OCI-LY1 (cell line): Measurements from ENCODE around the gene CNTNAP2.
A peak's percentile ranks its signal among the peaks of the same experiment; 100 is the strongest.

Experiments used
- H2AFZ ChIP-seq: fragments of 200-600 bp; sonication (generic), shearing (Covaris generic); 2 replicates; pipeline ENCODE4 v1.6.0; 2014; ENCODE audit warnings: antibody characterized with exemption, mild to moderate bottlenecking, low read length
- H3F3A ChIP-seq: fragments of 200-600 bp; sonication (generic), shearing (Covaris generic); 2 replicates; pipeline ENCODE4 v1.6.0; 2014; ENCODE audit warnings: mild to moderate bottlenecking, antibody characterized with exemption, low read length, moderate library complexity; ENCODE audit not compliant: insufficient read depth
- H3K27ac ChIP-seq: fragments of 200-600 bp; sonication (generic); 2 replicates; pipeline ENCODE4 v1.5.1; 2014; ENCODE audit warnings: low read length, mixed run types, mild to moderate bottlenecking, low read depth; ENCODE audit not compliant: poor library complexity, severe bottlenecking
- H3K27me3 ChIP-seq: fragments of 200-600 bp; sonication (generic); 2 replicates; pipeline ENCODE4 v1.6.0; 2014; ENCODE audit warnings: antibody characterized with exemption, mild to moderate bottlenecking, low read length, moderate library complexity; ENCODE audit not compliant: insufficient read depth
- H3K36me3 ChIP-seq: fragments of 200-600 bp; sonication (generic); 2 replicates; pipeline ENCODE4 v1.6.1; 2014; ENCODE audit warnings: mild to moderate bottlenecking, antibody characterized with exemption, low read length, moderate library complexity, mixed read lengths; ENCODE audit not compliant: insufficient read depth
- H3K4me1 ChIP-seq: fragments of 200-600 bp; sonication (generic); 2 replicates; pipeline ENCODE4 v1.5.1; 2014; ENCODE audit warnings: mild to moderate bottlenecking, low read length, moderate library complexity; ENCODE audit not compliant: insufficient read depth, severe bottlenecking
- H3K4me2 ChIP-seq: fragments of 200-600 bp; sonication (generic), shearing (Covaris generic); 2 replicates; pipeline ENCODE4 v1.6.1; 2014; ENCODE audit warnings: low read length
- H3K4me3 ChIP-seq: fragments of 200-600 bp; sonication (generic); 2 replicates; pipeline ENCODE4 v1.5.1; 2014; ENCODE audit warnings: low read length, low read depth, mild to moderate bottlenecking, mixed read lengths; ENCODE audit not compliant: poor library complexity, severe bottlenecking
- H3K79me2 ChIP-seq: fragments of 200-600 bp; shearing (Covaris generic); 2 replicates; pipeline ENCODE4 v1.6.1; 2016; ENCODE audit warnings: mixed run types, low read length, mixed read lengths; ENCODE audit not compliant: insufficient read depth
- H3K9ac ChIP-seq: fragments of 200-600 bp; sonication (generic), shearing (Covaris generic); 2 replicates; pipeline ENCODE4 v1.6.1; 2014; ENCODE audit warnings: mild to moderate bottlenecking, low read length, mixed read lengths
- H3K9me2 ChIP-seq: fragments of 200-600 bp; sonication (generic), shearing (Covaris generic); 2 replicates; pipeline ENCODE4 v1.6.1; 2014; ENCODE audit warnings: low read depth, mild to moderate bottlenecking, low read length, mixed read lengths
- H3K9me3 ChIP-seq: fragments of 200-600 bp; shearing (Covaris generic); 2 replicates; pipeline ENCODE4 v1.6.1; 2014; ENCODE audit warnings: low read length, mixed read lengths
- H4K20me1 ChIP-seq: fragments of 200-600 bp; sonication (generic), shearing (Covaris generic); 2 replicates; pipeline ENCODE4 v1.6.0; 2016; ENCODE audit warnings: mild to moderate bottlenecking, low read length; ENCODE audit not compliant: insufficient read depth
- CTCF ChIP-seq: fragments of 200-600 bp; sonication (generic), shearing (Covaris generic); IDR thresholded peaks from 2 replicates; pipeline ENCODE4 v1.5.1; 2017; ENCODE audit warnings: mild to moderate bottlenecking, antibody characterized with exemption, low read length, moderate library complexity, mixed read lengths
- EZH2 ChIP-seq: fragments of 200-600 bp; sonication (generic), shearing (Covaris generic); IDR thresholded peaks from 2 replicates; pipeline ENCODE4 v1.8.0; 2017; ENCODE audit warnings: borderline replicate concordance, mixed run types, mild to moderate bottlenecking, antibody characterized with exemption, low read length, moderate library complexity, mixed read lengths

The CNTNAP2 gene

GRCh38 chr7:146878901-146879300 is 762.3 kb downstream of the CNTNAP2 start:
- 0 out of 2 replicates have a peak overlapping the region, but pooled peaks have one; percentile 5 for H2AFZ ChIP-seq
- no peak overlapping the region for H3K4me2 ChIP-seq
- no peaks in the 10 kb centered on the region for H3K36me3 ChIP-seq
- no peaks in the 10 kb centered on the region for H3F3A ChIP-seq
- peaks cover 23% of the 10 kb centered on the region for H3K9me3 ChIP-seq
- peaks cover 11% of the 10 kb centered on the region for H3K4me1 ChIP-seq
- no peak overlapping the region for H3K4me3 ChIP-seq
- no peaks in the 10 kb centered on the region for H3K27me3 ChIP-seq
- no peak overlapping the region for H3K9ac ChIP-seq
- no peaks in the 10 kb centered on the region for H3K9me2 ChIP-seq
- H3K79me2 ChIP-seq, result no peaks in the 10 kb centered on the region
- H3K27ac ChIP-seq, result no peak overlapping the region
- no peak for TF ChIP-seq EZH2
- TF ChIP-seq CTCF, result no peak
- H4K20me1 ChIP-seq, result no peaks in the 10 kb centered on the region

DNA sequence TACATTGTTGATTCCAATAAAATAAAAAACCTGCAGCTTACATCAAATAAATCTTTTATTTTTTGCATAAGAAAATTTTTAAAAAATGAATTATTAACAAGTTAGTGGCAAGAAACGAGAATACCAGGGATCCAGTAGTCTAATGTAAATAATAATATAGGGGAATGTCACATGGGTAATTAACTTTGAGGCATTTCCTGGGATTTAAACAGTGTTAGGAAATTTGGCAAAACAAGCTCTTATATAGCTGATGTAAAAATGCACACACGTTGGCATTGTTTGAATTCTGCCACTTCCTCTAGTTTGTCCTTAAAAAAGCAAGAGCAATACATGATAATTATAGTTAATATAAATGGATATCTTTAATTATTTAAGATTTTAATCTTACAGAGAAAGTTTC is 768.6 kb downstream of the CNTNAP2 start:
- Histone ChIP-seq H3K4me1 (peaks cover 10% of the 10 kb centered on the region), H4K20me1 (no peaks in the 10 kb centered on the region), H3K9ac (no peak overlapping the region), H3K9me2 (no peaks in the 10 kb centered on the region), H3K27me3 (no peaks in the 10 kb centered on the region), H3K4me3 (no peak overlapping the region), H3K9me3 (peaks cover 19% of the 10 kb centered on the region; the same call in 1 of the 2 replicates), H3K36me3 (no peaks in the 10 kb centered on the region), H3K4me2 (no peak overlapping the region), H3K27ac (no peak overlapping the region), H3K79me2 (no peaks in the 10 kb centered on the region), H2AFZ (peak overlapping the region; percentile 76; the same call in 1 of the 2 replicates), H3F3A (no peaks in the 10 kb centered on the region)
- no peak for TF ChIP-seq EZH2
- no peak for TF ChIP-seq CTCF

DNA sequence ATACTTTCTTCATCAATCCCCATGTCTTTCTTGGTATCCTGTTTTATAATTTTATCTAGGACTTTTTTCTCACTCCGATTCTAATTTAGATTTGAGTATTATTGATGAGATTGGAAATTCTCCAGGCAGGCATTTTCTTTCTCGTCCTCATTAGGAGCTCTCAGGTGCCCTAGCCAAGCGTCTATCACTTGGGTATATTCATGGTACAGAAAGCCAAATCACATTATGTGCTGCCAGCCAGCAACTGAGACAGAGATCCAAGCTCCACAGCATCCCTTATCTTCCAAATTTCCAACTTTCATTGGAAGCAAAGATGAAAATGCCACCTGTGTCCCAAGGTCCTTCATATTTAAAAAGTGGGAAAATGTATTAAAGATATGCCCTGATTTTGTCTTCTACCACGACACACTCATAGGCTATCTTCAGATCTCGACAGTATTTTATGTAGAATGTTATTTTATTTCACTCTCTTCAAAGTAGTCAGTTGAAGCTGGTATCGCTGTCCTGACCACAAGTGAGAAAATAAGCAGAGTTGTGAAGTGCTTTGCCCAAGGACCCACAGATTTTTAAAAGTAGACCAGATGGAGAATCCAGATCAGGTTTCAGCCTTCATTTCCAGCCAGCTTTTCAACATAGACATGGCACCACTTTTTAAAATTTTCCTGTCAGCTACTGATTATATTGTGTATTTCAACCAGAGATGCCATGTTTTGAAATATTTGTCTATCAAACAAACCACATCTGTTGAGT is 773.4 kb downstream of the CNTNAP2 start:
- 0 out of 2 replicates have a peak, but pooled peaks cover 2% of the 10 kb centered on the region for H3F3A ChIP-seq
- no peaks in the 10 kb centered on the region for H3K27me3 ChIP-seq
- H3K4me1 ChIP-seq, result peaks cover 19% of the 10 kb centered on the region
- H3K9me2 ChIP-seq, result no peaks in the 10 kb centered on the region
- H3K9me3 ChIP-seq, result no peaks in the 10 kb centered on the region
- H3K36me3 ChIP-seq, result no peaks in the 10 kb centered on the region
- H3K9ac ChIP-seq, result no peak overlapping the region
- no peak overlapping the region for H3K4me3 ChIP-seq
- H3K4me2 ChIP-seq, result no peak overlapping the region
- H4K20me1 ChIP-seq, result no peaks in the 10 kb centered on the region
- H3K79me2 ChIP-seq, result no peaks in the 10 kb centered on the region
- no peak overlapping the region for H3K27ac ChIP-seq
- H2AFZ ChIP-seq, result peak overlapping the region; percentile 25; the same call in 1 of the 2 replicates
- no peak for TF ChIP-seq EZH2
- no peak for TF ChIP-seq CTCF
